Omental fat pad (tissue), 4 donors: Measurements from ENCODE around the gene CDC73. TPM values are rescaled to one million over a fixed set of nuclear protein-coding genes. Genes with fewer than 3 reads are reported as not detected.
"Not testable (repeated sequence)": the region's sequence is repeated elsewhere in the genome, so short reads cannot be mapped to it uniquely, and the experiment has no call there.

Source experiments
- ATAC-seq: fragments of 150-250 bp; one replicate; pipeline ENCODE4 v1.9.1; 2016; ENCODE audit warnings: mild to moderate bottlenecking, moderate library complexity; ENCODE audit not compliant: low FRiP score
- DNase-seq: peaks from one replicate; pipeline ENCODE4 v3.0.0-alpha.2; 2019; ENCODE audit warnings: low spot score
- CTCF ChIP-seq, 3 donors: fragments of 450-650 bp; IDR thresholded peaks; one replicate each; pipeline ENCODE4 v1.5.1; 2016 to 2017; ENCODE audit warnings: antibody characterized with exemption in 3 of 3, mild to moderate bottlenecking in 3 of 3, moderate library complexity in 2 of 3
- total RNA-seq, 4 donors: library from RNA; depleted of rRNA; stranded (reverse); fragments of >200 nt; gene quantifications; one replicate each; pipeline ENCODE4 v1.1.0, GENCODE V29; 2016

CDC73 gene
- total RNA-seq, 4 donors from 2014 or later, result 34.0 to 50.2 (median 39.7) TPM

GRCh38 chr1:193185901-193186731, 64.3 kb downstream of the CDC73 start, which contains the start of gene B3GALT2:
Gene B3GALT2, minus strand, starts transcription at chr1:193186613. Its CDS starts 5,051 bp downstream, at chr1:193181562.
- no peak for DNase-seq
- peak; percentile 33 for ATAC-seq
- no peak for TF ChIP-seq CTCF (IDR thresholded peaks at IDR 0.05)

- TF ChIP-seq CTCF (IDR thresholded peaks at IDR 0.05), result no peak
- no peak for DNase-seq
- ATAC-seq, result no peak
These were observed 65.3 kb downstream of the CDC73 start for GRCh38 chr1:193187114-193187513.

- not testable (repeated sequence) for DNase-seq, ATAC-seq
These were observed 67.1 kb downstream of the CDC73 start for GRCh38 chr1:193188915-193189314.

GRCh38 chr1:193189442-193190095, 67.7 kb downstream of the CDC73 start:
- ATAC-seq, result no peak
- DNase-seq, result no peak
- no peak for TF ChIP-seq CTCF (IDR thresholded peaks at IDR 0.05)

GRCh38 chr1:193190096-193190744, 68.4 kb downstream of the CDC73 start:
- no peak for DNase-seq
- TF ChIP-seq CTCF (IDR thresholded peaks at IDR 0.05), result no peak
- no peak for ATAC-seq

- ATAC-seq (no peak), DNase-seq (no peak)
- no peak for TF ChIP-seq CTCF (IDR thresholded peaks at IDR 0.05)
These were observed 70.8 kb downstream of the CDC73 start for GRCh38 chr1:193192586-193192985.

- no peak for TF ChIP-seq CTCF (IDR thresholded peaks at IDR 0.05)
- no peak for DNase-seq
- no peak for ATAC-seq
These were observed 78.1 kb downstream of the CDC73 start for GRCh38 chr1:193199940-193200339.
